ENCODE results near the gene ARHGAP26.
"Not testable (repeated sequence)": the region's sequence is repeated elsewhere in the genome, so short reads cannot be mapped to it uniquely, and the experiment has no call there.

ARHGAP26 gene

DNA sequence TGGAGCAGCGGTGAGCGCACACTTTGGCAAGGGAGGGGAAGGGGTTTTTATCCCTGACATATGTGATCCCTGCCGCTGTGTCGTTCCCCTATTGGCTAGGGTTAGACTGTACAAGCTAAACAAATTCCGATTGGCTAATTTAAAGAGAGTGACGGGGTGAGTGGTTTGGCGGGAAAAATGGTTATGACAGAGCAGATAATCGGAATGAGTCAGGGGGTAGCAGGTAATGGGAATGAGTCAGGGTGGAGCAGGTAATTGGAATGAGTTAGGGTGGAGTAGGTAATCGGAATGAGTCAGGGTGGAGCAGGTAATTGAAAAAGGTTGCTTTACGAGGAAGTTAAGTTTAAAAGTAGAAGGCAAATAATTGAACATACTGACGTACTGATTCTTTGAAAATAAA, 318.5 kb downstream of the ARHGAP26 start:
- H3K36me3 Mint-ChIP-seq; H3K27ac Mint-ChIP-seq; DNase-seq (ENCODE audit: low spot score in 2 of 2): not testable (repeated sequence)

DNA sequence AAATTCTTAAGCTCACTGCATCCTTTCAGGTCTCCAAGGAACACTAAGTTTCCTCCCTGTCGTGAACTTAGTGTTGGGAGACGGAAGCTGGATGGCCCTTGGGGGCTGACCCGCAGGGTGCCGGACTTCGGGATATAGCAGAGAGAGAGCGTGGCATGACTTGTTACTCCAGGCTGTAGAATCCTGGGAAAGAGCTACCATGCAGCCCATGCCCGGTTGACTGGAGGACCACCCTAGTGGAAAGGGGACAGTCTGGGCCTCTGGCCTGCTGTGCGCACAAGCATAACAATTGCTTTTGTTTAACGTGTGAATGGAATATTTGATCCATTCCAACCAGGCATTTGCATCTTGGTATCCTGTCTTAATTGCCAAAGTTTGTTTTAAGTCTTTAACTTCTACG, 319.9 kb downstream of the ARHGAP26 start:
- not testable (repeated sequence) for H3K27ac Mint-ChIP-seq; H3K27me3 Mint-ChIP-seq; DNase-seq (ENCODE audit: low spot score in 2 of 2); H3K4me3 Mint-ChIP-seq; H3K9me3 Mint-ChIP-seq; H3K36me3 Mint-ChIP-seq; ATAC-seq (ENCODE audit: low read depth); H3K4me1 Mint-ChIP-seq

More for the DNA sequence above, 318.5 kb downstream of the ARHGAP26 start:
- H3K9me3 Mint-ChIP-seq; ATAC-seq (ENCODE audit: low read depth); H3K27me3 Mint-ChIP-seq; H3K4me3 Mint-ChIP-seq; H3K4me1 Mint-ChIP-seq: not testable (repeated sequence)

DNA sequence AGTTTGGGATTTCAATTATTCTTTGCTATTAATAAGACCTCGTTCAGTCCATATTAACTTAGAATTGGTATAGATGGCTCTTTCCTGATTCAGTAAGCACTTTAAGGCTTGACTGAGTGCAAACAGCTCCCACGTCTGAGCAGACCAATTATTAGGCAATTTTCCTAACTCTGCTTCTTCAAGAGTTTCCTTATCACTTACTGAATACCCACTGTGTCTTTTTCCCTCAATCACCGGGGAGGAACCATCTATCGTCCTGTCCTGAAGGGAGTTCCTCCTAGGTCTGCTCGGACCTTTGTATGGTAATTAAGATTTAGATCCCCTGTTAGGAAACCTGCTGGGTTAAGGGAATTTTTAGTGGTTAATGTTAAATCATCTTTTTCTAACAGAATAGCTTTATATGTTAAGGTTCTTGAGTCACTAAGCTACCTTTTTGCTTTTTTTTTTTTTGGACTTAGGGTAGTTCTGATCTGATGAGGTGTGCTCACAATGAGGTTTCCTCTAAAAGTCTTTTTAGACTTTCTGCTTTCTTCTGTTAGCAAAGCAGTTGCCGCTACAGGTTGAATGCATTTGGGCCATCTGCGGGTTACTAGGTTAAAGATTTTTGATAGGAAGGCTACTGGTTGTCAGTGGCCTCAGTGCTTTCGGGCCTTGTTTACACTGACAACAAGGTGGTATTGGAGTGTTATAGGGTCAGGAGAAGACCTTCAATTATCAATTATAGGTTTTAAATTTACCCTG, 322.7 kb downstream of the ARHGAP26 start:
- not testable (repeated sequence) for H3K9me3 Mint-ChIP-seq; H3K27me3 Mint-ChIP-seq; H3K4me1 Mint-ChIP-seq; H3K4me3 Mint-ChIP-seq; DNase-seq (ENCODE audit: low spot score in 2 of 2); ATAC-seq (ENCODE audit: low read depth); H3K36me3 Mint-ChIP-seq; H3K27ac Mint-ChIP-seq

DNA sequence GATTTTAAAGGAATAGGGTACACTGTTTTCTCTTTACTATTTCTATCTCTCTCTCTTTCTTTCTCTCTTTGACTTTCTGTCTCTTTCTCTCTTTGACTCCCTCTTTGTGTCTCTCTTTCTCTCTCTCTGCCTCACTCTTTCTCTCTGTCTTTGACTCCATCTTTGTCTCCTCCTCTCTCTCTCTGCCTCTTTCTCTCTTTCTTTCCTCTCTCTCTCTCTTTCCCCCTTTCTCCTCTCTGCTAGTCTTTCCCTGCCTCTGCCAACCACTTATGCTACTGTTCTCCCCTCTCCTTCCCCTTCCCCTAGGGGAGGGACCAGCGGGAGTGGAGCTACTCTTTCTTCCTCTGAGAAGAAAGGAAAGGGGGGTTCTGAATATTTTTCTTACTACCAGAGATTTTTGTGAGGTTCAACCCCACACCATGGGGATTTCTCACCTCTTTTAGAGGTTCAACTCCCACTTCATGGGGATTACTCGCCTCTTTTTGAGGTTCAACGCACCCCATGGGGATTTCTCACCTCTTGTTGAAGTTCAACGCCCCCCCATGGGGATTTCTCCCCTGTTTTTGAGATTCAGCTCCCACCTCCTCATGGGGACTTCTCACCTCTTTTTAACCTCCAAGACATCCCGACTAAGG, 323.4 kb downstream of the ARHGAP26 start:
- ATAC-seq (ENCODE audit: low read depth) (no peak), DNase-seq (ENCODE audit: low spot score in 2 of 2) (no peak)
- no peaks in the 10 kb centered on the region for H3K27me3 Mint-ChIP-seq
- no peak overlapping the region for H3K27ac Mint-ChIP-seq
- H3K9me3 Mint-ChIP-seq, result no peaks in the 10 kb centered on the region
- H3K36me3 Mint-ChIP-seq, result peaks cover 6% of the 10 kb centered on the region
- no peak overlapping the region for H3K4me3 Mint-ChIP-seq
- H3K4me1 Mint-ChIP-seq, result peaks cover 4% of the 10 kb centered on the region

DNA sequence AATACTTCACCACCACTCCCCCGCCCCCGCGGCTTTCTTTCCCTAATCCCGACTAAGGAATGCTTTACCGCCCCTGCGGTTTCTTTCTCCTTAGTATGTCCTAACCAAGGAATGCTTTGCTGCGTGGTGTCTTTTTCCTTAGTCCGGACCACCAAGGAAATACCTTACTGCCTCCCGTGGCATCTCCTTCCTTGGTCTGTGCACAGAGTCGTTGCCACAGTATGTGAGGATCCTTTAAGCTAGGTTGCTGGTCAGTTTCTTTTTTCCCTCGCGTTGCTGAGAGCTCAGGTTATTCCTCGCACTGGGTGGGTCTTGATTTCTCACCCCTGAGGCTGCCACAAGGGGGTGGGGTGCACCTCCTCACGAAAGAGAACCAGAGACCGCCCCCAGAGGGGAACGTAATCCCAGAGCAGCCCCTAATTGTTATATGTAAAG, 323.9 kb downstream of the ARHGAP26 start:
- Mint-ChIP-seq H3K36me3 (peaks cover 4% of the 10 kb centered on the region), H3K9me3 (no peaks in the 10 kb centered on the region), H3K4me1 (peaks cover 4% of the 10 kb centered on the region), H3K27me3 (no peaks in the 10 kb centered on the region), H3K27ac (no peak overlapping the region), H3K4me3 (no peak overlapping the region)
- no peak for ATAC-seq (ENCODE audit: low read depth)
- no peak for DNase-seq (ENCODE audit: low spot score in 2 of 2)

DNA sequence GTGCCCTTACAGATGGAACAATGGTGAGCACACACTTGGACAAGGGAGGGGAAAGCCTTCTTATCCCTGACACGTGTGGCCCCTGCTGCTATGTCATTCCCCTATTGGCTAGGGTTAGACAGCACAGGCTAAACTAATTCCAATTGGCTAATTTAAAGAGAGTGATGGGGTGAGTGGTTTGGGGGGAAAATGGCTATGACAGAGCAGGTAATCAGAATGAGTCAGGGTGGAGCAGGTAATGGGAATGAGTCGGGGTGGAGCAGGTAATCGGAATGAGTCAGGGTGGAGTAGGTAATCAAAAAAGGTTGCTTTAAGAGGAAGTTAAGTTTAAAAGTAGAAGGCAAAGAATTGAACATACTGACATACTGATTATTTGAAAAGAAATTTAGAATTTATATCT, 324.4 kb downstream of the ARHGAP26 start:
- H3K27ac Mint-ChIP-seq; H3K9me3 Mint-ChIP-seq; H3K36me3 Mint-ChIP-seq; H3K27me3 Mint-ChIP-seq; H3K4me1 Mint-ChIP-seq; ATAC-seq (ENCODE audit: low read depth); DNase-seq (ENCODE audit: low spot score in 2 of 2); H3K4me3 Mint-ChIP-seq: not testable (repeated sequence)

DNA sequence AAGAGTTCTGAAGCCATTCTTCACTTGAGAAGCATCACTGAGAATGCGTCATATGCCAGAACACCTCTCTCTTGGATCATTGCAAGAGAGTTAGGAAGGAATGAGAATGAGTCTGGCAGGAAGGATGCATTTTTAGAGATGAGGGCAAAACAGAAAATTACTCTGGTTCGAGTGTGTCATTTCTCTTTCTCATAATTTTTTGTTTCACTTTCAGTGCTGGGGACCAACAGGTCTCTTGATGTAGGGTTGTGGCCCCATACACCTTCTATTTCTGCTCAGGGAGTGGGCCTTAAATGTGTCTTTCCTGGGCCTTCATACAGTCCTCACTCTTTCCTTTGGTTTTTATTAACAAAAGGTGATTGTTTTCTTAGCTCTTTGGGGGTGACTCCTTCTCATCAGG, 330.9 kb downstream of the ARHGAP26 start:
- DNase-seq (ENCODE audit: low spot score in 2 of 2) (no peak), ATAC-seq (ENCODE audit: low read depth) (no peak)
- Mint-ChIP-seq H3K27ac (no peak overlapping the region), H3K36me3 (peaks cover 10% of the 10 kb centered on the region), H3K9me3 (no peaks in the 10 kb centered on the region), H3K27me3 (no peaks in the 10 kb centered on the region), H3K4me3 (no peak overlapping the region), H3K4me1 (peaks cover 9% of the 10 kb centered on the region)

DNA sequence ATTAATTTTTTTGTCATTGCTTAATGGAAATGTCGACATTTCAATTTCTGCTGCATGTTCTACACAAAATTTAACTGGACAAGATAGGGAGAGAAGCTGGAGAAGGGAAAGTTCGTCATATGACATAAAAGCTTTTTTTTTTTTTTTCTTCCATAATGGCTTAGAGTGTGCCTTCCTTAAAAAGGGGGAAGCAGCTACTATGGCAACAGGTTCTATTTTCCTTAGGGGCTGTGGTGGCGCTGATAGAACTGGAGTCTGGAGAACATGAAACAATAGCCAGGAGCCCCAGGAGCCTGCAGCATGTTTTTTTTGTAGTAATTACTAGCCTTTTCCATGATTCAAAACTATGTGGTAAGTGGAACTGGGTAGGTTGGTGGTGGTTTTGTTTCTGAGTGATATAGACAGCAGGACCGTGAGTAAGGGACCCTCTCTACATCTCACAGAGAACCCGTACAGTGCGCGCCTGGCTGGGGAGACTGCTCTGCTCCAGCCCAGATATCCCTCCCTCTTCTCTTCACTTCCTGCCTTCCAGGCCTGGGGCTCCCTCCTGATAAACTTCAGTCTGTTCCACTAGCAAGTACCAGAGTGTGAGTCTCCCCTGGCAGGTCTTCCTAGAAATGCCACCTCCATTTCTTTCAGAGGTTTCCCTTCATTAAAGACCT, 331.7 kb downstream of the ARHGAP26 start:
- Mint-ChIP-seq H3K27me3 (no peaks in the 10 kb centered on the region), H3K9me3 (no peaks in the 10 kb centered on the region), H3K4me1 (peaks cover 9% of the 10 kb centered on the region), H3K36me3 (peaks cover 10% of the 10 kb centered on the region), H3K27ac (no peak overlapping the region), H3K4me3 (no peak overlapping the region)
- DNase-seq (ENCODE audit: low spot score in 2 of 2) (no peak), ATAC-seq (ENCODE audit: low read depth) (no peak)

DNA sequence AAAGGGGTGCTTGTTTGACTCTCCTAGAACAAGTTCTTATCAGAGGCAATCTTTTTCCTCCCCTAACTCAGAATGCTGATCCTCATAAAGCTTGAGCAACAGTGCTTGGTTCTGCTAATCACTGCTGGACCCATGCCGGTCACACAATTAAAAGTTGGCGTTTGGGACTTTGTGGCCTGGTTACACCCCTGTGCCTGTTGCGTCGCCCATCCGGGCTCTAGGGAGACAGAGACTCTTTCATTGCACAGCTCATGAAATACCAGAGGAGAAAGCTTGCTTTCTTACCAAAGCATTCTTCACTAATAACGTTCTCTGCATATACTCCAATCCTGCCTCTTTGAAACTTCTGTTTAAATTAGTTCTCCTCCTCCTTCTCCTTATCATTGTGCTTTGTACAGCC, 332.2 kb downstream of the ARHGAP26 start:
- Mint-ChIP-seq H3K4me3 (no peak overlapping the region), H3K27ac (no peak overlapping the region), H3K27me3 (no peaks in the 10 kb centered on the region), H3K4me1 (peaks cover 9% of the 10 kb centered on the region), H3K36me3 (peaks cover 10% of the 10 kb centered on the region), H3K9me3 (no peaks in the 10 kb centered on the region)
- DNase-seq (ENCODE audit: low spot score in 2 of 2), result no peak
- ATAC-seq (ENCODE audit: low read depth), result no peak

DNA sequence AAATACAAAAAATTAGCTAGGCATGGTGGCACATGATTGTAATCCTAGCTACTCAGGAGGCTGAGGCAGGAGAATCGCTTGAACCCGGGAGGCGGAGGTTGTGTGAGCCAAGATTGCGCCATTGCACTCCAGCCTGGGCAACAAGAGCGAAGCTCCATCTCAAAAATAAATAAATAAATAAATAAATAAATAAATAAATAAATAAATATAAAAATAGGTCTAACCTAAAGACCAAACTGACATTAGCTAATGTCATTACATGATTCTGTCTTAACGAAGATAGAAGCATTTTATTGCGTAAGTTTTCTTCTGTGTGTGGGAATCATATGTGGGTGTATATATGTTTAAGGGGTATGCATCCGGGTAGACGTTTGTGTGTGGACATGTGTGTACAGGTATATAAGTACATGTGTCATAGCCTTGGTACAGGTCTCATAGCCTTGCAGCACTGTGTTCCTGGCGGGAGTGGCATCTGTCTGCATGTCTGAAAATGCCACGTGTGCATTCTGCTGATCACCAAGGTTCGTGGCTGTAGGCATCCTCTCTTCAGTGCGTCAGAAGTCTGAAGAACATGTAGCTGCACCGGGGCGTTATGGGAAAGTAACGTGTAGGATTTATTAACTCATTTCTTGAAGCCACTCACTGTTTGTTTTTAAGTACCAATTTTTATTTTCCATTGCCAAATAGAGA, 335.2 kb downstream of the ARHGAP26 start:
- H3K9me3 Mint-ChIP-seq, result no peaks in the 10 kb centered on the region
- H3K4me1 Mint-ChIP-seq, result peaks cover 8% of the 10 kb centered on the region
- no peak overlapping the region for H3K4me3 Mint-ChIP-seq
- H3K27ac Mint-ChIP-seq, result no peak overlapping the region
- H3K36me3 Mint-ChIP-seq, result peaks cover 8% of the 10 kb centered on the region
- no peak for DNase-seq (ENCODE audit: low spot score in 2 of 2)
- no peak for ATAC-seq (ENCODE audit: low read depth)
- no peaks in the 10 kb centered on the region for H3K27me3 Mint-ChIP-seq

DNA sequence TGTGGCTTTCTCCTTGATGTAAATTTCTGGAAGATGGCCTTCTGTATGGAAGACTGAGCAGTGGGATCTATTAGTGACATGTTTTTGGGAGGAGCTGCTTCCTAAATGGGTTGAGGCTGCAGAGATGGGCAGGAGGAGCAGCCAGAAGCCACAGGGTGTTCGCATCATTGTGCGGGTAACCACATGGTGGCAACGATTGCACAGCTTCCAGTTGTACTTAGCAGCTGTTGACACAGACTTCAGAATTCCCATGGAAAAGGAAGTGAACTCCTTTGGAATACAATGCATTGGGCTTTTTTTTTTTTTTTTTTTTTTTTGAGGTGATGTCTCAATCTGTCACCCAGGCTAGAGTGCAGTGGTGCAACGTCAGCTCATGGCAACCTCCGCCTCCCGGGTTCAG, 336.0 kb downstream of the ARHGAP26 start:
- Mint-ChIP-seq H3K9me3 (no peaks in the 10 kb centered on the region), H3K4me3 (no peak overlapping the region), H3K4me1 (peaks cover 2% of the 10 kb centered on the region), H3K27ac (no peak overlapping the region), H3K27me3 (no peaks in the 10 kb centered on the region), H3K36me3 (peaks cover 6% of the 10 kb centered on the region)
- no peak for DNase-seq (ENCODE audit: low spot score in 2 of 2)
- no peak for ATAC-seq (ENCODE audit: low read depth)

DNA sequence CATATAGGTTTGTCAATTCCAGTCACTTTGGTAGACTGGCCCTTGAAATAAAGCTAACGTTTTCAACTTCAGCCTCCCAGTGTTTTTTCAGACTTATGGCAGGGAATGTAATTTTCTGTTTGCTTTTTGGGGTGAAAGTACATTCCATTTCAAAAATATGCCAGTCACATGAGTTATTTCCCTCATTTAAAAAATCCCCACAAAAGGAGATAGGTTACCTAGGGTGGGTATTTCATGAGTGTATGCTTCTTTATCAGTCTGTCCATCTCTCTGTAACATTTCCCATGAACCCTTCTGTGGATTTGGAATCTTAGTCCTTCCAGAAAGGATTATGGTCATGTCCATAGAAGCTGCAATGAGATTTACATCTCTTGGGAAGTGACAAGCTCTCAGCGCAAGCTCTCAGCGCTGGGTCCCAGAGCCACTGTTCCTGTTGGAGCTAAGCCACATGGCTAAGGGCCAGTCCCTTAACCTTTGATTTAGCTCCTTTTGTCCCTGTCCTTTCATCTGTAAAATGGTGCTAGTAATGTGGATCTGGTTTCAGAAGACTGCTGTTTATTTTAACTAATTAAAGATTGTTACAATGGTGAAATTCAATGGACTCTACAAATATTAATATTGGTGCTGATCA, 338.4 kb downstream of the ARHGAP26 start:
- Mint-ChIP-seq H3K36me3 (peaks cover under 1% of the 10 kb centered on the region), H3K27me3 (no peaks in the 10 kb centered on the region), H3K4me1 (peaks cover 4% of the 10 kb centered on the region), H3K9me3 (no peaks in the 10 kb centered on the region), H3K27ac (no peak overlapping the region), H3K4me3 (no peak overlapping the region)
- no peak for ATAC-seq (ENCODE audit: low read depth)
- DNase-seq (ENCODE audit: low spot score in 2 of 2), result no peak

DNA sequence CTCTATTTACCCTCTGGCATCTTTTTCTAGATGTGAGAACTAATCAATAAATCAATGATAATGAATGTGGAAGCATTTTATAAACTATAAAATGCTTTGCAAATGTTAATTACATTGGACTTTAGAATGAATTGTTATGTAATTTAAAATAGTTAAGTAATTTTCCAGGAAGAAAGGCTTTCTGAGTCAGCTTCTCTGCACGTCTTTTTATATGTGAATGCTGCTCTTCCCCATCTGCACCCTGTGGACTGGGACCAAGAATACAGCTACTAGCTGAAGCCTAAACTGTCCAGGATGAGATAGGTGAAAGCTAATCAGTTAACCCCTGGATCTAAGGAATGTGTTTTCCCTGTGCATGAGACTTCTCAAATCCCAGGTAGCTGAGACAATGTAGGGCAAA, 340.4 kb downstream of the ARHGAP26 start:
- no peak for ATAC-seq (ENCODE audit: low read depth)
- no peaks in the 10 kb centered on the region for H3K27me3 Mint-ChIP-seq
- no peak for DNase-seq (ENCODE audit: low spot score in 2 of 2)

DNA sequence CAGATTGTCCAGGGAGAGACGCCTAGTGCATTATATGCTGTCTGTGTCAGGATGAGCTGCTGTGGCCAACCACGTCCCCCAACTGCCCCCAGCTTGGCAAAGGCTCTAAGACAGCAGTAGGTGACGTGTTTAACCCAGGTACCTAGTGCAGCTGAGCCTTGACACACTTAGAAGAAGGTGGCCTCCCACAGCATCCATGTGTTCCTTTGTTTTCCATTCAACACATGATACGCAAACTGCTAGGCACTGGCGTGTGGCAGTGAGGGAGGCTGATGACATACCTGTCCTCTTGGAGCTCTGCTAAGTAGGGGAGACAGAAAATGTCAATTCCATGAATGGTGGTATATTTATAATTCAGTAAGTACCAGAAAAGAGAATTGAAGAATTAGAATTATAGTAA, 341.6 kb downstream of the ARHGAP26 start:
- H3K27me3 Mint-ChIP-seq, result no peaks in the 10 kb centered on the region
- H3K4me3 Mint-ChIP-seq, result no peak overlapping the region
- H3K9me3 Mint-ChIP-seq, result no peaks in the 10 kb centered on the region
- H3K36me3 Mint-ChIP-seq, result no peaks in the 10 kb centered on the region
- no peak for ATAC-seq (ENCODE audit: low read depth)
- H3K27ac Mint-ChIP-seq, result no peak overlapping the region
- peaks cover 5% of the 10 kb centered on the region for H3K4me1 Mint-ChIP-seq
- no peak for DNase-seq (ENCODE audit: low spot score in 2 of 2)

More for the DNA sequence above, 340.4 kb downstream of the ARHGAP26 start:
- H3K9me3 Mint-ChIP-seq, result no peaks in the 10 kb centered on the region
- no peak overlapping the region for H3K27ac Mint-ChIP-seq
- no peaks in the 10 kb centered on the region for H3K36me3 Mint-ChIP-seq
- no peak overlapping the region for H3K4me3 Mint-ChIP-seq
- H3K4me1 Mint-ChIP-seq, result peaks cover 5% of the 10 kb centered on the region
